GM19043 (cell line): ENCODE data around the gene CFAP58.
A peak's percentile ranks its signal among the peaks of the same experiment; 100 is the strongest.

ENCODE experiments used
- ATAC-seq: cut with Tn5 transposase; IDR thresholded peaks from one replicate; pipeline ENCODE4 v1.9.1; 2021; ENCODE audit warnings: low read depth; ENCODE audit not compliant: unreplicated experiment

CFAP58 gene

DNA sequence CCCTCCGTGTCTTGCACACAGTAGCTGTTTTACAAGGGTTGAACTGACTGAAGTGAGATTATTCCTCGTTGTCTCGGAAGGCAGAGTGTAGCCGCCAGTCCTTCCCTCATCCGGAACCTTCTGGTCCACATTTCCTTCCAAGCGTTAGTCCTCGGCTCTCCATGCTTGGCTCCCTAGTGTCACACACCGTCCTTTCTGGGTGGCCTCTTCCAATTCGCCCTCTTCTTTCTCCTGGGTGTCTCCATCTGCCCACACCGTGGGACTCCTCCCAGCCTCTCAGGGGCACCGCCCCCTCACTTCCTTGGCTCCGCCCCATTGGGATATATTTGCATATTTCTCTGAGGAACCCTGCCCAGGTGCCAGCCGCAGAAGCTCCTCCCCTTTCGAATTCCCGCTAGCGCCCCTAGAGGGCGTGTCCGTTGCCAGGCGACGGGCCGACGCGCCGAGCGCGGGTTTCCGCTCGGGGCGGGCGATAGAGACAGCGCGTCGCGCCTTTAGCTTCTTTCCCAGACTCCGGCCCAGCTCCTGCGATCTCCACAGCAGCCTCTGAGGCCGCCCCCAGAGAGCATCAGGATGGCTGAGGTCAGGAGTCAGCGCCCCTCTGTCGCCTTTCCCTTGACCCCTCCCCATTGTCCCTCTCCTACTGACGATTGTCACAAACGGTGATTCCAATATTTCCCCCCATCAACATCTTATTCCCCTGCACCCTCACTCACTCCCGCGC lies at the start of gene CFAP58:
CFAP58 (plus strand) TSS at position 509 of the 724 bp plus-strand sequence; CDS start at position 574, 65 bp downstream.
- ATAC-seq, result peak; percentile 56

- no peak for ATAC-seq
Measured at GRCh38 chr10:104304356-104304745, 49.3 kb upstream of the CFAP58 start.

DNA sequence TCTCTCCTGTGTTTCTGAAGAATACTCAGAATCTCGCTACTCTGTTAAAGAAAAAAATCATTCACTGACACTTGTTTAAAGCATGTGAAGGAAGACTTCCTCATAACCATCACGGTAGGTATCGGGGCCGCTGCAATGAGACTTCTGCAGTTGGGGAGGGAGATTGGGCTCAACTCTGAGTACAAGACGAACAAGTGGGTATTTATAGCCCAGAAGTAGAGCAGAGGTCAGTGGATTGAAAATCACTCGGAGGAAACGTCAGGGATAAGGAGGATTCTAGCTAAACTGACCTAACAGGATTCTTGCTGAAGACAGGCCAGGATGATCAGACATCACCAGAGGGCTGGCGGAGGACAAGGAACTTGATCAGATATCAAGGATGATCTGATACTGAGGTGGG lies 48.7 kb upstream of the CFAP58 start:
- ATAC-seq, result no peak

DNA sequence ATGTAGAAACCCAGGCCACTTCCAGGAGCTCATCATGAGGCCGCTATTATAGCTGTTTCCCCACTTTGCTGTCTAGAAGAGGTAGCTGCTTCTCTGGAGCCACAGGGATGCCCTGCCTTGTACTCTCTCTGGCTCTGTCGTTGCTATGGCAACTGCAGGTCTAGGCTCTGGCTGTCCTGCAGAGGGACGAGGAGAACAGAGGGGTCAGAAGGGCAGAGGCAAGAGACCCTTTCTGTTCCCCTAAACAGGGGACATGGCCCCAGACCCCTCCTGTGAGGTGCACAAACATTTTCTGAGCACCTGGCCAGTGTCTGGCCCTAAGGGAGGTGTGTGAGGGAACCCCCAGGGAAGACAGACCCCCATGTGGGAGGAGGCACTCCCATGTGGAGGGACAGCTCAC lies 46.7 kb upstream of the CFAP58 start:
- no peak for ATAC-seq

DNA sequence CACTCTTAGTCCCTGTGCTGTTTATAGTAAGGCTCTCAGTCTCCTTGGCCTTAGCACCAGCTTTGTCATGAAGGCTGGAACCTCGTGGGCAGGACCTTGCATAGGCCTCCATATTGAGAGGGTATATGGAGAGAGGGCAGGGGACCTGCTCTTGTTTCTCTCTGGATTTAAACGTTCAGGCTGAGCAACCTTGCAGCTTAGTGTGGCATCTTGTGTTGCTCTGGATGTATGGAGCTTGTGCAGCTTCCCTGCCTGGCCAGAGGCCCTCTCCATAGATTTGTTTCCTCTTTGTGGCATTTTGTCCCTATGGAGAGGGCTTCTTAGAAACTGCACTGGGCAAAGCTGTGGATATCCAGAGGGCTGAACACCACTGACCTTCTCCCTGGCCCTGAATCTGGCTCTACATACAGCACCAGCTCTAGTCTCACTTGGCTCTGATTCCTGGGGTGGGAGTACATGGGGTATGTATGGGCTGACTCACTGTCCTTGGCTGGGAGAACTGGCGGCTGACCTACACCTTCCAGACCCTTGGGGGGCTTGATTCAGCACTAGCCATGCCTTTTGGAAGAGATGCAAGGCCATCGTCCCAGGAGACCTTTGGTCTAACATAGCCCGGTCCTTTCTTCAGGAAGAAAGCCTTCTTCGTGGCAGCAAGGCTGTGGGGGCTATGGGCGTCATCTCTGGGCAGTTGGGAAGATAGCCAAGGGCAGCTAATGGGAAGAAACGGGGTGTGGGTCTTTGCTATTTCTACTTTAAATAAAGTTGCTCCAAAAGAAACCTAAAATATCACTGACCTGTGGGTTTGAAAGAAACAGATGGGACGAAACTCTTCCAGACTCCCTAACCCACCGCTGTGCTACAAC lies 45.8 kb upstream of the CFAP58 start:
- ATAC-seq, result no peak

DNA sequence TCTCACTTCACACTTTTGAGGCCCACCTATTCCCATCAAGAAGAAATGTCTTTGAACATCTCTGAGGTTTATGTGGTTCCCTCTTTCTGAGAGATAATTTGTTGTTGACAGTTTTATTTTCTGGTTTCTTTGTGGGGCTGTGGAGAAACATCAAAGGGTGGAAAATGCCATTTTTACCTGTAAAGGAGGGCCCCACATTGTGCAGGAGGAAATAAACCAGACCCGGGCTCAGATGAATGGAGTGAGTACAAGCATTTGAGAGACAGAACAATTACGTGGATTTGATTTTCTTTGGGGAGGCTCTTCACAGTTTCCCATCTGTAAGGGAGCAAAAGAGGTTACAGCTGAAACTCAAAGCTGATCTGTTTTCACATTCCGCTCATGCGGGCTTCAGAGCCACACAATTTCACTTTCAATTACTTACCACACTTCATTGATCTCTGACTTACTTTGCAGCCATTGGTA lies 45.2 kb upstream of the CFAP58 start:
- peak; percentile 79 for ATAC-seq

DNA sequence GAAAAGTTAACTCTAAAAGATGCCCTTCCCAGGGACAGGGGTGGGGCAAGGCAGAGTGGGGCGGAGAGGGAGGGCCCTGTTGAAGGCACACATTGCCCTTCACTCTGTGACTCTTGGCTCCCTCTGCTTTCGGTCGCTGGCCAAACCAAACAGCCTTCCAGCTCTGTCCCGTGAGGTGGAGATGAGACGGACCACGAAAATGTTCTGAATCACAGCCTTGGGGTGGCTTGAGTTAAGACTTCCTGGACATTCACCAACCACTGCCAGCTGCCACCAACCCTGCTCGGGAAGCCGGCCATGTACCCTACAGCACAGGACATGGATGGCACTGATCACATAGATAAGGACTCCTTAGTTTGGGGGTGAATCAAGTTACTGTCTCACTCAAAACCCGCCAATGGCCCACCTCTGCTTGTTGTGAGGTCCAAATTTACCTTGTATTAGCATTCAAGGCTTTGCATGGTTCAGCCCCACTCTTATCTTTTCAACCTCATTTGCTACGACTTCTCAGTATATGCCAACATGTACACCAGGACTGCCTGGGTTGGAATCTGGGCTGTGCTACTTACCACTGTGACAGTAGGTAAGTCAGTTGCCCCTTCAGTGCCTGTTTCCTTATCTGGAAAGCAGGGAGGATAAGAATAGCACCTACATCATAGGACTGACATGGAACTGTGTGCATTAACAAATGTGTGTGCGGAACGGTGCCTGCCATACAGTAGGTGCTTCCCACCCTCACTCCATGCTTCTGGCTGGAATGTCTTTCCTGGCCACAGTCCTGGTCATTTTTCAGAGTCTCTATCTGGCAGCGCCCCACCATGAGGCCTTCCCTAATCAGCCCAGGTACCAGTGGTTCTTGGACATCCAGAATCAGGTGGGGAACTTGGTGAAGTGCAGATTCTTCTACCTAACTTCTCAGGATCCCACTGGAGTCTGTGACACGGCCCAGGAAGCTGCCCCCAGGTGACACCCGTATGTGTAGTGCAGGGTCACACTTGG lies 43.4 kb upstream of the CFAP58 start:
- no peak for ATAC-seq

DNA sequence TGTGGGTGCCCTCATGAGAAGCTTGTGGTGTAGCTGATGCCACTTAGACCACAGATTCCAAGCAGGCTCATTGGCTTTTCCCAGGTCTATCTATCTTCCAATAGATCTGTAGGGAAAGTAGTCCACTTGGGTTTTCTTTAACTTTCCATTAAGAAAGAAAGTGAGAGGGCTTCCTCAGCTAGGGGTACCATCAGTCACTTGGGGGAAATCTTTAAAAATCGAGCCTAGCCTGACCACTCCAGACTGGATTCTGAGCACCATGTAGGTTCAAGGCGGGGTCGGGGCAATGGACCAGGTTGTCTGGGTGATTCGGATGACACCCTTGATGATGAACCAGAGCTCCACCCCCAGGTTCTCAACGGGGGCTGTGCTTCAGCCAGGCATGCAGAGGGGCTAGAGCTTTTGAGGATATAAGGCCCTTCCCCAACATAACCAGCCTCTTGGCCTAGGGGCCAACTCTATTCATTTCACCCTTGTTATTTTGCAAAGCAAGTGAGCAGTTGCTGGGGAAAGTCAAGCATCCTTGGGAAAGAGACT lies 42.4 kb upstream of the CFAP58 start:
- ATAC-seq, result no peak

- no peak for ATAC-seq
Measured at GRCh38 chr10:104314591-104315485, 38.8 kb upstream of the CFAP58 start.

- no peak for ATAC-seq
Measured at GRCh38 chr10:104315486-104315921, 38.1 kb upstream of the CFAP58 start.

- ATAC-seq, result no peak
Measured at GRCh38 chr10:104316321-104317099, 37.1 kb upstream of the CFAP58 start.

GRCh38 chr10:104317269-104317710 lies 36.3 kb upstream of the CFAP58 start:
- ATAC-seq, result no peak

DNA sequence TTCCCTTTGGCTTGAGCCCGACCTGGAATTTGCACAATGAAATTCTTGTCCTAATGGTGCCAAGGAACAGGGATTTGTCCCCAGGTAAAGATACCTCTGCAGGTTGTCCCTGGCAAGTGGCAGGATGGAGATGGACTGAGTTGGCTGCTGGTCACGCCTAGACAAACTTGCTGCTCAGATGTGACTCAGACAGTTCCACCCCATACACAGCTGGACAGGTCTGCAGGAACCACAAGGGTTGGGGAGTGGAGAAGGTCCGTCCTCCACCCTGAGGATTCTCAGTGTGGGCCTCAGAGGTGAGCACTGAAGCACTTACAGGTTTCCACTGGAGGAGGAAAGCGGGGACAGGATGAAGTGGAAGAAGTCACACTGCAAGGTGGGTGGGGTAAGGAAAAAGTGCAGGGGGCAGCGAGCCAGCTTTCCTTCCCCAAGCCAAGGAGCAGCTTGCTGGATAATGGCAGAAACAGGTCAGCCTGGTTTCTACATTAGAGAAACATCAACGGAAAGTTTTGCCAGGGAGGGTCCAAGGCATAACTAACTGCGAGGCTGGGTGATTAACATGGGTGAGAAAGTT lies 35.8 kb upstream of the CFAP58 start:
- ATAC-seq, result no peak

DNA sequence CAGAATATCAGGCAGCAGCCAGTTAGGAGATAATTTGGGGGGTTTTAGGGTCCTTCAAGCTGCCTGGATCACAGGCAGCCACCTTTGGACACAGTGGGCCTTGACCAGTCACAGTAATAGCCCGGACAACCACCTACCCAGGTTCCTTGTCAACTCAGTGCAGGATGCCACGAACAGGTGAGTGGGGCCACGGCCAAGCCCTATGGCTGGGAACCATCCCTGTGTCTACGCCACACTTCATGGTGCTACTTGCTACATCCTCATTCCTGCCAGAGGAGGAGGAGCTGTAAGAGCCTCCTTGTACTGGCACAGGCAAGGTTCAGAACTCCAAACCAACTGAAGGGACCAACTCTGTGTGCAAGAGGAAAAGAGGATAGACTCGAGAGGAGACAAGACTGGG lies 35.3 kb upstream of the CFAP58 start:
- ATAC-seq, result no peak

GRCh38 chr10:104318810-104319741 lies 34.6 kb upstream of the CFAP58 start:
- no peak for ATAC-seq

GRCh38 chr10:104321226-104321625 lies 32.4 kb upstream of the CFAP58 start:
- ATAC-seq, result no peak
